H1 (cell line): ENCODE measurements around the gene CORO6. TPM values are rescaled to one million over a fixed set of nuclear protein-coding genes. Genes with fewer than 3 reads are reported as not detected.
A peak's percentile ranks its signal among the peaks of the same experiment; 100 is the strongest.

Experiments used
- CREB1 ChIP-seq: IDR thresholded peaks from 2 replicates; pipeline ENCODE4 v1.6.1; 2012; ENCODE audit warnings: inconsistent platforms
- SP1 ChIP-seq: IDR thresholded peaks from 2 replicates; pipeline ENCODE4 v1.6.1; 2011; ENCODE audit warnings: low read depth, low read length
- TBP ChIP-seq: IDR thresholded peaks from 2 replicates; pipeline ENCODE4 v1.6.1; 2011; ENCODE audit warnings: low read depth, low read length, improper control_type of control experiment
- polyA plus RNA-seq, 7 experiments: library from polyadenylated mRNA; depleted of rRNA in 3 of 7; stranded (reverse) in 5 of 7; unstranded in 2 of 7; fragments of >200 nt in 5 of 7; fragments of 200-250 nt in 2 of 7; gene quantifications; 1 replicate in 5 of 7; 2 replicates in 1 of 7; 4 replicates in 1 of 7; pipeline versions ENCODE4 v1.2.1 to v1.2.3, GENCODE V29; 2011 to 2013; ENCODE audit warnings: missing spikeins in 2 of 7, mixed read lengths in 2 of 7
- total RNA-seq: library from RNA; stranded (reverse); fragmentation: NEBNext Ultra II Directional; extraction: Animal tissue kit (Norgen Biotek cat#: 25700); gene quantifications from 2 replicates; pipeline ENCODE4 v1.2.1, GENCODE V29; 2021
- TF ChIP-seq, protein P1 (sequence below): IDR thresholded peaks from 2 replicates; pipeline ENCODE4 v1.6.1; 2011; ENCODE audit warnings: low read length, improper control_type of control experiment
- TF ChIP-seq, protein P2 (sequence below): fragments of 300-600 bp; sonication (generic); IDR thresholded peaks from 2 replicates; pipeline ENCODE4 v1.7.1; 2012; ENCODE audit warnings: low read length, moderate library complexity, mild to moderate bottlenecking, inconsistent platforms; ENCODE audit not compliant: insufficient replicate concordance
- TF ChIP-seq, protein P3 (sequence below), 3 experiments: IDR thresholded peaks; 1 replicate in 2 of 3; 2 replicates in 1 of 3; pipeline versions ENCODE4 v1.5.1 to v1.6.1; 2011; ENCODE audit warnings: low read length in 3 of 3, mild to moderate bottlenecking in 3 of 3, inconsistent platforms in 2 of 3, low read depth in 1 of 3, moderate library complexity in 1 of 3; ENCODE audit not compliant: insufficient read depth in 1 of 3; ENCODE audit errors: control extremely low read depth in 1 of 3

CORO6 gene
- total and polyA plus RNA-seq, 2 of the 8 experiments (the other 6 are each of a cell fraction or from before 2014, with no cell fraction given) = 2.5 to 8.6 TPM

DNA sequence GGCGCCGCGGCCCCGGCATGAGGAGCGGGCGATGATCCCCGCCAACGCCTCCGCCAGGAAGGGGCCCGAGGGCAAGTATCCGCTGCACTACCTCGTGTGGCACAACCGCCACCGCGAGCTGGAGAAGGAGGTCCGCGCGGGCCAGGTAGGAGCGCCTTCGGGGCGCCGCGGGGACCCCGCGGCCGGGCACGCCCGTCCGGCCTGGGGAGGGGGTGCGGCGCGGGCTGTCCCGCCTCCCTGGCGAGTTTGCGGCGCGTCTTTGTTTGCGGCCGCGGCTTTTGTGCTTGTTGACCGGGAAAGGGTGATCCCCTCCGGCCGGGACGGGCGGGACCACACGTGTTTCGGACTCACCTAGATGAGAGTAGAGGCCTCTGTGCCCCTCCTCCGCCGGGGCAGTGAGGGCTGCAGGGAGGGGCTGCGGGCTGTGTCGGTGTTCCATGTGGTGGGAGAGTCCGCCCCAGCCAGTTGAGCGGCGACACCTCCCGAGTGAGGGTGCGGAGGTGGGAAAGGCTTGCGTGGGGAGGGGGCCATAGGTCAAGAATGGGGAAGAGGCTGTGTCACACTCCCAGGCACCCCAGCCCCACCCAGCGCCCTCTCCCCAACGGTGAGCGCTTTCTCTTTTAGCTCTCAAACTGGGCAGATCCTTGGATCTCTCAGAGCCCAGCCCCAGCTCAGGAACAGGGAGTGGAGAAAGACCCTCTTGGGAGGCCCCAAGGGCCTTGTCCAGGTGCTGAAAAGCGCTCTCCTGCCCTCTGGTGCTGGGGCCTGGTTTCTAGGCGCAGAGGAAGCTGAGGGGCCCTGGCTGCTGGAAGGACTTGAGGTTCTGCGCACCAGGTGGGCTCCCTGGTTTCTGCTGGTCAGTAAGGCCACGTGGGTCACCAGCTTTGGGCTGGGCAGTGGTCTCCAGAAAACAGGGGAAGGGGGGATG, 28.9 kb downstream of the CORO6 start (continued):
- TF ChIP-seq, protein P1, sequence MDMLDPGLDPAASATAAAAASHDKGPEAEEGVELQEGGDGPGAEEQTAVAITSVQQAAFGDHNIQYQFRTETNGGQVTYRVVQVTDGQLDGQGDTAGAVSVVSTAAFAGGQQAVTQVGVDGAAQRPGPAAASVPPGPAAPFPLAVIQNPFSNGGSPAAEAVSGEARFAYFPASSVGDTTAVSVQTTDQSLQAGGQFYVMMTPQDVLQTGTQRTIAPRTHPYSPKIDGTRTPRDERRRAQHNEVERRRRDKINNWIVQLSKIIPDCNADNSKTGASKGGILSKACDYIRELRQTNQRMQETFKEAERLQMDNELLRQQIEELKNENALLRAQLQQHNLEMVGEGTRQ = no peak
- TF ChIP-seq SP1 (no peak), TBP (peak; percentile 29; the same call in 1 of the 2 replicates), CREB1 (no peak)
- TF ChIP-seq, protein P2, sequence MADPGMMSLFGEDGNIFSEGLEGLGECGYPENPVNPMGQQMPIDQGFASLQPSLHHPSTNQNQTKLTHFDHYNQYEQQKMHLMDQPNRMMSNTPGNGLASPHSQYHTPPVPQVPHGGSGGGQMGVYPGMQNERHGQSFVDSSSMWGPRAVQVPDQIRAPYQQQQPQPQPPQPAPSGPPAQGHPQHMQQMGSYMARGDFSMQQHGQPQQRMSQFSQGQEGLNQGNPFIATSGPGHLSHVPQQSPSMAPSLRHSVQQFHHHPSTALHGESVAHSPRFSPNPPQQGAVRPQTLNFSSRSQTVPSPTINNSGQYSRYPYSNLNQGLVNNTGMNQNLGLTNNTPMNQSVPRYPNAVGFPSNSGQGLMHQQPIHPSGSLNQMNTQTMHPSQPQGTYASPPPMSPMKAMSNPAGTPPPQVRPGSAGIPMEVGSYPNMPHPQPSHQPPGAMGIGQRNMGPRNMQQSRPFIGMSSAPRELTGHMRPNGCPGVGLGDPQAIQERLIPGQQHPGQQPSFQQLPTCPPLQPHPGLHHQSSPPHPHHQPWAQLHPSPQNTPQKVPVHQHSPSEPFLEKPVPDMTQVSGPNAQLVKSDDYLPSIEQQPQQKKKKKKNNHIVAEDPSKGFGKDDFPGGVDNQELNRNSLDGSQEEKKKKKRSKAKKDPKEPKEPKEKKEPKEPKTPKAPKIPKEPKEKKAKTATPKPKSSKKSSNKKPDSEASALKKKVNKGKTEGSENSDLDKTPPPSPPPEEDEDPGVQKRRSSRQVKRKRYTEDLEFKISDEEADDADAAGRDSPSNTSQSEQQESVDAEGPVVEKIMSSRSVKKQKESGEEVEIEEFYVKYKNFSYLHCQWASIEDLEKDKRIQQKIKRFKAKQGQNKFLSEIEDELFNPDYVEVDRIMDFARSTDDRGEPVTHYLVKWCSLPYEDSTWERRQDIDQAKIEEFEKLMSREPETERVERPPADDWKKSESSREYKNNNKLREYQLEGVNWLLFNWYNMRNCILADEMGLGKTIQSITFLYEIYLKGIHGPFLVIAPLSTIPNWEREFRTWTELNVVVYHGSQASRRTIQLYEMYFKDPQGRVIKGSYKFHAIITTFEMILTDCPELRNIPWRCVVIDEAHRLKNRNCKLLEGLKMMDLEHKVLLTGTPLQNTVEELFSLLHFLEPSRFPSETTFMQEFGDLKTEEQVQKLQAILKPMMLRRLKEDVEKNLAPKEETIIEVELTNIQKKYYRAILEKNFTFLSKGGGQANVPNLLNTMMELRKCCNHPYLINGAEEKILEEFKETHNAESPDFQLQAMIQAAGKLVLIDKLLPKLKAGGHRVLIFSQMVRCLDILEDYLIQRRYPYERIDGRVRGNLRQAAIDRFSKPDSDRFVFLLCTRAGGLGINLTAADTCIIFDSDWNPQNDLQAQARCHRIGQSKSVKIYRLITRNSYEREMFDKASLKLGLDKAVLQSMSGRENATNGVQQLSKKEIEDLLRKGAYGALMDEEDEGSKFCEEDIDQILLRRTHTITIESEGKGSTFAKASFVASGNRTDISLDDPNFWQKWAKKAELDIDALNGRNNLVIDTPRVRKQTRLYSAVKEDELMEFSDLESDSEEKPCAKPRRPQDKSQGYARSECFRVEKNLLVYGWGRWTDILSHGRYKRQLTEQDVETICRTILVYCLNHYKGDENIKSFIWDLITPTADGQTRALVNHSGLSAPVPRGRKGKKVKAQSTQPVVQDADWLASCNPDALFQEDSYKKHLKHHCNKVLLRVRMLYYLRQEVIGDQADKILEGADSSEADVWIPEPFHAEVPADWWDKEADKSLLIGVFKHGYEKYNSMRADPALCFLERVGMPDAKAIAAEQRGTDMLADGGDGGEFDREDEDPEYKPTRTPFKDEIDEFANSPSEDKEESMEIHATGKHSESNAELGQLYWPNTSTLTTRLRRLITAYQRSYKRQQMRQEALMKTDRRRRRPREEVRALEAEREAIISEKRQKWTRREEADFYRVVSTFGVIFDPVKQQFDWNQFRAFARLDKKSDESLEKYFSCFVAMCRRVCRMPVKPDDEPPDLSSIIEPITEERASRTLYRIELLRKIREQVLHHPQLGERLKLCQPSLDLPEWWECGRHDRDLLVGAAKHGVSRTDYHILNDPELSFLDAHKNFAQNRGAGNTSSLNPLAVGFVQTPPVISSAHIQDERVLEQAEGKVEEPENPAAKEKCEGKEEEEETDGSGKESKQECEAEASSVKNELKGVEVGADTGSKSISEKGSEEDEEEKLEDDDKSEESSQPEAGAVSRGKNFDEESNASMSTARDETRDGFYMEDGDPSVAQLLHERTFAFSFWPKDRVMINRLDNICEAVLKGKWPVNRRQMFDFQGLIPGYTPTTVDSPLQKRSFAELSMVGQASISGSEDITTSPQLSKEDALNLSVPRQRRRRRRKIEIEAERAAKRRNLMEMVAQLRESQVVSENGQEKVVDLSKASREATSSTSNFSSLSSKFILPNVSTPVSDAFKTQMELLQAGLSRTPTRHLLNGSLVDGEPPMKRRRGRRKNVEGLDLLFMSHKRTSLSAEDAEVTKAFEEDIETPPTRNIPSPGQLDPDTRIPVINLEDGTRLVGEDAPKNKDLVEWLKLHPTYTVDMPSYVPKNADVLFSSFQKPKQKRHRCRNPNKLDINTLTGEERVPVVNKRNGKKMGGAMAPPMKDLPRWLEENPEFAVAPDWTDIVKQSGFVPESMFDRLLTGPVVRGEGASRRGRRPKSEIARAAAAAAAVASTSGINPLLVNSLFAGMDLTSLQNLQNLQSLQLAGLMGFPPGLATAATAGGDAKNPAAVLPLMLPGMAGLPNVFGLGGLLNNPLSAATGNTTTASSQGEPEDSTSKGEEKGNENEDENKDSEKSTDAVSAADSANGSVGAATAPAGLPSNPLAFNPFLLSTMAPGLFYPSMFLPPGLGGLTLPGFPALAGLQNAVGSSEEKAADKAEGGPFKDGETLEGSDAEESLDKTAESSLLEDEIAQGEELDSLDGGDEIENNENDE = no peak
- TF ChIP-seq, protein P3, sequence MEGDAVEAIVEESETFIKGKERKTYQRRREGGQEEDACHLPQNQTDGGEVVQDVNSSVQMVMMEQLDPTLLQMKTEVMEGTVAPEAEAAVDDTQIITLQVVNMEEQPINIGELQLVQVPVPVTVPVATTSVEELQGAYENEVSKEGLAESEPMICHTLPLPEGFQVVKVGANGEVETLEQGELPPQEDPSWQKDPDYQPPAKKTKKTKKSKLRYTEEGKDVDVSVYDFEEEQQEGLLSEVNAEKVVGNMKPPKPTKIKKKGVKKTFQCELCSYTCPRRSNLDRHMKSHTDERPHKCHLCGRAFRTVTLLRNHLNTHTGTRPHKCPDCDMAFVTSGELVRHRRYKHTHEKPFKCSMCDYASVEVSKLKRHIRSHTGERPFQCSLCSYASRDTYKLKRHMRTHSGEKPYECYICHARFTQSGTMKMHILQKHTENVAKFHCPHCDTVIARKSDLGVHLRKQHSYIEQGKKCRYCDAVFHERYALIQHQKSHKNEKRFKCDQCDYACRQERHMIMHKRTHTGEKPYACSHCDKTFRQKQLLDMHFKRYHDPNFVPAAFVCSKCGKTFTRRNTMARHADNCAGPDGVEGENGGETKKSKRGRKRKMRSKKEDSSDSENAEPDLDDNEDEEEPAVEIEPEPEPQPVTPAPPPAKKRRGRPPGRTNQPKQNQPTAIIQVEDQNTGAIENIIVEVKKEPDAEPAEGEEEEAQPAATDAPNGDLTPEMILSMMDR (IDR thresholded peaks at IDR 0.05; ENCODE audit: control extremely low read depth in 1 of 3, insufficient read depth in 1 of 3, low read depth in 1 of 3, low read length in 3 of 3) = peak; percentile 46 to 49 (median 48)
